GM12878 (cell line): ENCODE data around the gene CAND1. TPM values are rescaled to one million over a fixed set of nuclear protein-coding genes. Genes with fewer than 3 reads are reported as not detected.

Experiments
- ATAC-seq: fragments of 200-7000 bp; cut with Tn5 transposase; 3 replicates; pipeline ENCODE4 v1.9.1; 2020; ENCODE audit warnings: mild to moderate bottlenecking, moderate library complexity
- BruUV-seq: library from RNA; stranded (reverse); fragments of 400-500 nt; replicated peaks from 2 replicates; lab custom pipeline; 2021; lab: Mats Ljungman, UMichigan
- CTCF ChIA-PET: fragments of 300-600 bp; sonication (Branson Sonifier 250); formaldehyde crosslinking; extraction: SDS; loops from one replicate; lab custom pipeline; 2021; ENCODE audit warnings: inconsistent platforms; lab: Yijun Ruan, JAX
- POLR2A ChIA-PET: fragments of 350-600 bp; formaldehyde crosslinking; extraction: SDS; loops from one replicate; lab custom pipeline; 2021; ENCODE audit warnings: inconsistent platforms; lab: Charles Lee
- RAD21 ChIA-PET: fragments of 300-600 bp; sonication (Branson Sonifier 250); formaldehyde crosslinking; loops from one replicate; lab custom pipeline; 2023; ENCODE audit warnings: antibody characterized with exemption; ENCODE audit not compliant: unreplicated experiment; lab: Charles Lee
- SMC1A ChIA-PET: fragments of 300-600 bp; sonication (Branson Sonifier 250); formaldehyde crosslinking; loops from one replicate; lab custom pipeline; 2023; ENCODE audit not compliant: unreplicated experiment, uncharacterized antibody; lab: Charles Lee
- DNase-seq: peaks from one replicate; pipeline ENCODE4 v3.0.0-alpha.2; 2011; ENCODE audit warnings: low read depth, low spot score
- FAIRE-seq: peaks from 3 replicates; lab custom pipeline; 2011; peaks lifted over from hg19 to GRCh38; lab: Jason Lieb, UNC
- H2AFZ ChIP-seq: 2 replicates; pipeline ENCODE4 v1.6.0; 2011; ENCODE audit warnings: low read depth, low read length, control low read depth; ENCODE audit not compliant: control insufficient read depth
- H3K27ac ChIP-seq: 2 replicates; pipeline ENCODE4 v1.5.1; 2011; ENCODE audit warnings: control low read depth; ENCODE audit not compliant: control insufficient read depth, insufficient read depth
- H3K27me3 ChIP-seq, 2 experiments: replicated peaks in 1 of 2; 2 replicates each; pipeline versions ENCODE4 v1.6.0 to v1.6.1; 2011; ENCODE audit warnings: low read length in 1 of 2; ENCODE audit not compliant: control insufficient read depth in 2 of 2, insufficient read depth in 2 of 2
- H3K36me3 ChIP-seq, 2 experiments: 2 replicates each; pipeline ENCODE4 v1.5.1; 2011; ENCODE audit warnings: low read length in 1 of 2; ENCODE audit not compliant: control insufficient read depth in 2 of 2, insufficient read depth in 2 of 2
- H3K4me1 ChIP-seq: 2 replicates; pipeline ENCODE4 v1.6.1; 2011; ENCODE audit warnings: mild to moderate bottlenecking, low read length, moderate library complexity, mixed read lengths; ENCODE audit not compliant: control insufficient read depth, insufficient read depth
- H3K4me2 ChIP-seq: 2 replicates; pipeline ENCODE4 v1.6.0; 2011; ENCODE audit warnings: control low read depth; ENCODE audit not compliant: control insufficient read depth, insufficient read depth
- H3K4me3 ChIP-seq: fragments of 200-600 bp; sonication (generic); 2 replicates; pipeline ENCODE4 v1.5.1; 2016
- H3K79me2 ChIP-seq: 2 replicates; pipeline ENCODE4 v1.6.0; 2011; ENCODE audit warnings: low read length; ENCODE audit not compliant: control insufficient read depth, insufficient read depth
- H3K9ac ChIP-seq: 2 replicates; pipeline ENCODE4 v1.8.0; 2011; ENCODE audit warnings: low read length, control low read depth, mixed read lengths; ENCODE audit not compliant: control insufficient read depth, insufficient read depth
- H3K9me3 ChIP-seq: replicated peaks from 3 replicates; pipeline ENCODE4 v1.5.1; 2011; ENCODE audit warnings: mild to moderate bottlenecking, low read length; ENCODE audit not compliant: control insufficient read depth, insufficient read depth
- H4K20me1 ChIP-seq: 2 replicates; pipeline ENCODE4 v1.6.0; 2011; ENCODE audit not compliant: control insufficient read depth, insufficient read depth
- RUNX3 ChIP-seq: IDR thresholded peaks from 2 replicates; pipeline ENCODE4 v1.6.1; 2012; ENCODE audit warnings: low read length, inconsistent platforms
- SIN3A ChIP-seq: IDR thresholded peaks from 2 replicates; pipeline ENCODE4 v1.6.1; 2012; ENCODE audit warnings: low read depth, low read length, improper control_type of control experiment
- USF2 ChIP-seq: IDR thresholded peaks from 2 replicates; pipeline ENCODE4 v1.6.1; 2011; ENCODE audit warnings: low read depth, low read length, improper control_type of control experiment, borderline replicate concordance
- ZBED1 ChIP-seq: IDR thresholded peaks from 2 replicates; pipeline ENCODE4 v1.6.1; 2016; ENCODE audit warnings: borderline replicate concordance
- ZBTB11 ChIP-seq: fragments of 450-650 bp; formaldehyde crosslinking; IDR thresholded peaks from 2 replicates; pipeline ENCODE4 v1.5.0; 2022; ENCODE audit warnings: mild to moderate bottlenecking, missing genetic modification characterization
- ZNF592 ChIP-seq: fragments of 450-650 bp; IDR thresholded peaks from 2 replicates; pipeline ENCODE4 v1.6.1; 2017; ENCODE audit warnings: mild to moderate bottlenecking, moderate library complexity
- WGBS: methylation state at CpG from one replicate; pipeline ENCODE4 v1.1.6; 2016; ENCODE audit warnings: low lambda C conversion rate; ENCODE audit not compliant: insufficient replicate concordance, insufficient coverage; ENCODE audit errors: missing lambda C conversion rate; 5-methylcytosine and 5-hydroxymethylcytosine counted together
- in situ Hi-C: fragments of 300-500 bp; cut with MboI; formaldehyde crosslinking; loops from 9 replicates; pipeline ENCODE4 v1.14.3; 2018; ENCODE audit warnings: mixed read lengths
- intact Hi-C: fragments of 100-400 bp; cut with micrococcal nuclease; formaldehyde crosslinking; loops from one replicate; pipeline ENCODE4 v1.14.2; 2022; ENCODE audit not compliant: unreplicated experiment
- polyA plus RNA-seq, 11 experiments: library from polyadenylated mRNA; depleted of rRNA in 4 of 11; unstranded in 6 of 11; stranded (reverse) in 5 of 11; fragments of >200 nt; fragmentation: Nextera tagmentation in 4 of 11; fragmentation: Illumina TruSeq in 1 of 11; extraction: Ambion mirVana in 4 of 11; extraction: Trizol in 1 of 11; gene quantifications; 1 replicate in 1 of 11; 2 replicates in 10 of 11; pipeline versions ENCODE4 v1.2.1 to v1.2.3, GENCODE V29; 2011 to 2016; ENCODE audit warnings: inconsistent platforms in 2 of 11, missing spikeins in 2 of 11, low read depth in 1 of 11
- total RNA-seq, 4 experiments: library from RNA; depleted of rRNA in 3 of 4; stranded (reverse); fragments of >200 nt in 3 of 4; fragmentation: Illumina TruSeq in 1 of 4; extraction: Trizol in 1 of 4; gene quantifications; 2 replicates each; pipeline versions ENCODE4 v1.2.1 to v1.2.3, GENCODE V29; 2013 to 2021

Gene CAND1
- total and polyA plus RNA-seq, 10 of the 15 experiments (the other 5 are each of a cell fraction or from before 2014, with no cell fraction given), result 34.5 to 213 (median 96.0) TPM

- no TSS peak for BruUV-seq
- no peak for TF ChIP-seq ZNF592
- no peak for TF ChIP-seq RUNX3
- TF ChIP-seq SIN3A, result no peak
- TF ChIP-seq USF2, result no peak
- TF ChIP-seq ZBED1, result no peak
- TF ChIP-seq ZBTB11 (CRISPR knock-in tag), result no peak
- Histone ChIP-seq H3K79me2 (peaks cover 66% of the 10 kb centered on the region), H3K4me2 (no peak overlapping the region), H4K20me1 (0 out of 2 replicates have a peak, but pooled peaks cover 2% of the 10 kb centered on the region), H2AFZ (no peak overlapping the region), H3K27me3 (no peaks in the 10 kb centered on the region), H3K27ac (no peak overlapping the region), H3K4me1 (no peaks in the 10 kb centered on the region; the same call in 1 of the 2 replicates), H3K36me3 (peaks cover 0 to 10% of the 10 kb centered on the region in 2 experiments; a peak in 2 of 4 replicates), H3K9me3 (no peaks in the 10 kb centered on the region; the same call in 2 of the 3 replicates), H3K4me3 (no peak overlapping the region), H3K9ac (no peak overlapping the region)
- FAIRE-seq (no peak), DNase-seq (no peak), ATAC-seq (no peak)
- 82% methylated on average over 2 of the region's 2 CpGs for WGBS
- ChIA-PET SMC1A (interaction anchor here (0.7 to 3.3 kb wide), 3 partner anchors 11 to 77 kb away, joined by 3 to 12 read pairs (median 4); partner anchors contain the start of gene CAND1), CTCF (interaction anchor here (0.9 to 3.2 kb wide), 2 partner anchors 12 to 15 kb away, joined by 3 to 14 read pairs; partner anchors contain the start of gene CAND1), RAD21 (interaction anchor here (0.8 kb wide), 1 partner anchor 380 kb away, joined by 3 read pairs; no protein-coding TSS in a partner anchor), POLR2A (interaction anchor here (1.7 kb wide), 1 partner anchor 12 kb away, joined by 5 read pairs; no protein-coding TSS in a partner anchor)
- intact Hi-C loops (no loop called here), in situ Hi-C loops (no loop called here)
Observed at GRCh38 chr12:67280572-67280971, 11.4 kb downstream of the CAND1 start.
